HepG2 (cell line): ENCODE results near the gene RAB3D. TPM values are rescaled to one million over a fixed set of nuclear protein-coding genes. Genes with fewer than 3 reads are reported as not detected.
A peak's percentile ranks its signal among the peaks of the same experiment; 100 is the strongest.

ENCODE experiments used
- CC2D1A ChIP-seq: sonication (generic); formaldehyde crosslinking; IDR thresholded peaks from 2 replicates; pipeline ENCODE4 v1.8.1; 2023; ENCODE audit warnings: mild to moderate bottlenecking, missing genetic modification reagents
- CEBPZ ChIP-seq: IDR thresholded peaks from 2 replicates; pipeline ENCODE4 v1.6.1; 2012; ENCODE audit warnings: low read length, improper control_type of control experiment
- E2F1 ChIP-seq: sonication (generic); formaldehyde crosslinking; IDR thresholded peaks from 2 replicates; pipeline ENCODE4 v1.5.0; 2020; ENCODE audit warnings: missing genetic modification reagents
- IRF9 ChIP-seq: sonication (generic); formaldehyde crosslinking; IDR thresholded peaks from 2 replicates; pipeline ENCODE4 v1.8.0; 2022; ENCODE audit warnings: missing genetic modification reagents, mild to moderate bottlenecking, borderline replicate concordance
- ISL2 ChIP-seq: sonication (generic); formaldehyde crosslinking; IDR thresholded peaks from 2 replicates; pipeline ENCODE4 v1.5.0; 2020; ENCODE audit warnings: missing genetic modification reagents
- MAFG ChIP-seq: sonication (generic); formaldehyde crosslinking; IDR thresholded peaks from 2 replicates; pipeline ENCODE4 v1.5.1; 2020; ENCODE audit warnings: mild to moderate bottlenecking, missing genetic modification reagents
- MEIS2 ChIP-seq: sonication (generic); formaldehyde crosslinking; IDR thresholded peaks from 2 replicates; pipeline ENCODE4 v1.9.0; 2021; ENCODE audit warnings: mild to moderate bottlenecking, missing genetic modification reagents
- NFE2 ChIP-seq: sonication (generic); formaldehyde crosslinking; IDR thresholded peaks from 2 replicates; pipeline ENCODE4 v1.4.0; 2020; ENCODE audit warnings: missing genetic modification reagents
- PAWR ChIP-seq: sonication (generic); formaldehyde crosslinking; IDR thresholded peaks from 2 replicates; pipeline ENCODE4 v1.4.0; 2020; ENCODE audit warnings: missing genetic modification reagents, mild to moderate bottlenecking, borderline replicate concordance
- SP1 ChIP-seq, 2 experiments: fragments of 450-650 bp in 1 of 2; sonication (generic) in 1 of 2; formaldehyde crosslinking in 1 of 2; IDR thresholded peaks; 2 replicates each; pipeline versions ENCODE4 v1.4.0 to v1.6.1; 2016 to 2020; ENCODE audit warnings: missing genetic modification reagents in 1 of 2
- SUZ12 ChIP-seq: fragments of 150-350 bp; IDR thresholded peaks from 2 replicates; pipeline ENCODE4 v1.6.1; 2014; ENCODE audit warnings: low read depth, low read length
- USF2 ChIP-seq, 2 experiments: sonication (generic) in 1 of 2; formaldehyde crosslinking in 1 of 2; IDR thresholded peaks; 2 replicates each; pipeline versions ENCODE4 v1.5.1 to v1.6.1; 2011 to 2020; ENCODE audit warnings: borderline replicate concordance in 1 of 2, low read depth in 1 of 2, low read length in 1 of 2, mild to moderate bottlenecking in 1 of 2, missing genetic modification reagents in 1 of 2, moderate library complexity in 1 of 2
- ZBTB7B ChIP-seq: sonication (generic); formaldehyde crosslinking; IDR thresholded peaks from 2 replicates; pipeline ENCODE4 v1.4.0; 2020; ENCODE audit warnings: missing genetic modification reagents
- ZFYVE20 ChIP-seq: sonication (generic); formaldehyde crosslinking; IDR thresholded peaks from 2 replicates; pipeline ENCODE4 v1.8.0; 2023; ENCODE audit warnings: low read depth, mild to moderate bottlenecking, moderate library complexity, missing genetic modification reagents, borderline replicate concordance
- ZNF253 ChIP-seq: sonication (generic); formaldehyde crosslinking; IDR thresholded peaks from 2 replicates; pipeline ENCODE4 v1.8.0; 2022; ENCODE audit warnings: mild to moderate bottlenecking, missing genetic modification reagents, borderline replicate concordance
- ZNF484 ChIP-seq: sonication (generic); formaldehyde crosslinking; IDR thresholded peaks from 2 replicates; pipeline ENCODE4 v1.5.1; 2020; ENCODE audit warnings: mild to moderate bottlenecking, low read depth, missing genetic modification reagents, borderline replicate concordance
- ZNF691 ChIP-seq: sonication (generic); formaldehyde crosslinking; IDR thresholded peaks from 2 replicates; pipeline ENCODE4 v1.4.0; 2020; ENCODE audit warnings: missing genetic modification reagents, low read depth, mild to moderate bottlenecking, borderline replicate concordance
- ZNF761 ChIP-seq: sonication (generic); formaldehyde crosslinking; conservative IDR thresholded peaks from 2 replicates; pipeline ENCODE4 v1.4.0; 2020; ENCODE audit warnings: mild to moderate bottlenecking, missing genetic modification reagents
- ZZZ3 ChIP-seq: sonication (generic); formaldehyde crosslinking; IDR thresholded peaks from 2 replicates; pipeline ENCODE4 v1.4.0; 2020; ENCODE audit warnings: missing genetic modification reagents, mild to moderate bottlenecking, borderline replicate concordance
- polyA plus RNA-seq, 8 experiments: library from polyadenylated mRNA; depleted of rRNA in 3 of 8; stranded (reverse) in 7 of 8; unstranded in 1 of 8; fragments of >200 nt; fragmentation: Illumina TruSeq in 4 of 8; extraction: Trizol in 4 of 8; gene quantifications; 2 replicates each; pipeline versions ENCODE4 v1.2.1 to v1.2.3, GENCODE V29; 2011 to 2016; ENCODE audit warnings: low read depth in 4 of 8, missing spikeins in 1 of 8, mixed read lengths in 1 of 8; ENCODE audit not compliant: insufficient read depth in 1 of 8
- total RNA-seq, 5 experiments: library from RNA; depleted of rRNA; stranded (reverse); fragments of >200 nt; fragmentation: Illumina TruSeq; extraction: Trizol; gene quantifications; 2 replicates each; pipeline ENCODE4 v1.2.3, GENCODE V29; 2016; ENCODE audit warnings: low read depth in 1 of 5

Gene RAB3D
- total and polyA plus RNA-seq, 2 of the 13 experiments (the other 11 are each of a cell fraction or from before 2014, with no cell fraction given): 2.0 to 16.1 TPM

- no peak for TF ChIP-seq ZNF484 (CRISPR knock-in tag)
- 0 out of 2 replicates have a peak, but pooled peaks have one; percentile 74 for TF ChIP-seq ZNF691
- TF ChIP-seq E2F1 (CRISPR knock-in tag): no peak
- TF ChIP-seq ZNF253: no peak
- TF ChIP-seq MEIS2 (CRISPR knock-in tag): no peak
- TF ChIP-seq USF2 (IDR thresholded peaks at IDR 0.05; ENCODE audit: low read depth, low read length): no peak
- TF ChIP-seq USF2 (CRISPR knock-in tag; IDR thresholded peaks at IDR 0.05; ENCODE audit: borderline replicate concordance): no peak
- no peak for TF ChIP-seq ZFYVE20 (CRISPR knock-in tag)
- no peak for TF ChIP-seq SP1 (IDR thresholded peaks at IDR 0.05)
- peak; percentile 82 for TF ChIP-seq SP1 (CRISPR knock-in tag; IDR thresholded peaks at IDR 0.05)
- no peak for TF ChIP-seq NFE2 (CRISPR knock-in tag)
- TF ChIP-seq ZZZ3 (CRISPR knock-in tag): no peak
- TF ChIP-seq CEBPZ: peak; percentile 50; the same call in 1 of the 2 replicates
- TF ChIP-seq MAFG (CRISPR knock-in tag): no peak
- no peak for TF ChIP-seq PAWR (CRISPR knock-in tag)
- no peak for TF ChIP-seq SUZ12
- TF ChIP-seq IRF9 (CRISPR knock-in tag): no peak; the same call in 1 of the 2 replicates
- TF ChIP-seq ZNF761 (CRISPR knock-in tag): no peak; the same call in 1 of the 2 replicates
- TF ChIP-seq ZBTB7B (CRISPR knock-in tag): peak; percentile 53; the same call in 1 of the 2 replicates
- 0 out of 2 replicates have a peak, but pooled peaks have one; percentile 65 for TF ChIP-seq CC2D1A (CRISPR knock-in tag)
- TF ChIP-seq ISL2 (CRISPR knock-in tag): no peak; the same call in 1 of the 2 replicates
Observed at GRCh38 chr19:11380653-11381537, 41.4 kb upstream of the RAB3D start (continued).
